ENCODE results near the gene SMC6. TPM values are rescaled to one million over a fixed set of nuclear protein-coding genes. Genes with fewer than 3 reads are reported as not detected.

Gene SMC6
- total RNA-seq, 1 experiment from 2014 or later: 46.7 TPM

GRCh38 chr2:17621781-17622180, 131.8 kb downstream of the SMC6 start:
- DNase-seq (ENCODE audit: low spot score) (no peak), ATAC-seq (no peak)
- Mint-ChIP-seq H3K36me3 (peaks cover 49% of the 10 kb centered on the region), H3K27ac (peak overlapping the region; percentile 26; the same call in 1 of the 2 replicates), H3K4me3 (no peak overlapping the region), H3K9me3 (peaks cover 12% of the 10 kb centered on the region), H3K4me1 (peaks cover 47% of the 10 kb centered on the region), H3K27me3 (ENCODE audit: low read depth) (no peaks in the 10 kb centered on the region)
- ChIA-PET POLR2A (no interaction called here), CTCF (interaction anchor here (0.6 kb wide), 1 partner anchor 28 kb away, joined by 3 read pairs; no protein-coding TSS in a partner anchor)
- TF ChIP-seq NR1H2 (CRISPR knock-in tag; IDR thresholded peaks at IDR 0.05) (no peak), FOXP4 (CRISPR knock-in tag; IDR thresholded peaks at IDR 0.05) (no peak), STAT6 (CRISPR knock-in tag; conservative IDR thresholded peaks at IDR 0.05; ENCODE audit: low read depth) (no peak), NR3C1 (CRISPR knock-in tag; conservative IDR thresholded peaks at IDR 0.05; ENCODE audit: low read depth) (no peak), SMAD4 (CRISPR knock-in tag; IDR thresholded peaks at IDR 0.05) (no peak), ESRRA (CRISPR knock-in tag; IDR thresholded peaks at IDR 0.05; ENCODE audit: borderline replicate concordance) (no peak), CREB1 (CRISPR knock-in tag; IDR thresholded peaks at IDR 0.05) (no peak), ATF3 (CRISPR knock-in tag; conservative IDR thresholded peaks at IDR 0.05) (no peak), CBFB (CRISPR knock-in tag; IDR thresholded peaks at IDR 0.05; ENCODE audit: low read depth) (no peak), FOXK1 (CRISPR knock-in tag; IDR thresholded peaks at IDR 0.05) (no peak), IRF1 (CRISPR knock-in tag; IDR thresholded peaks at IDR 0.05) (no peak), TEAD1 (CRISPR knock-in tag; IDR thresholded peaks at IDR 0.05) (no peak), ZNF532 (CRISPR knock-in tag; IDR thresholded peaks at IDR 0.05; ENCODE audit: borderline replicate concordance) (no peak), ZNF121 (CRISPR knock-in tag; IDR thresholded peaks at IDR 0.05) (no peak), SMAD3 (CRISPR knock-in tag; IDR thresholded peaks at IDR 0.05; ENCODE audit: borderline replicate concordance) (no peak), GRHL2 (CRISPR knock-in tag; IDR thresholded peaks at IDR 0.05; ENCODE audit: insufficient replicate concordance, severe bottlenecking) (no peak)

- ChIA-PET CTCF (no interaction called here), POLR2A (no interaction called here)
- Mint-ChIP-seq H3K4me3 (no peak overlapping the region), H3K27me3 (ENCODE audit: low read depth) (no peaks in the 10 kb centered on the region), H3K4me1 (peaks cover 43% of the 10 kb centered on the region), H3K9me3 (peaks cover 12% of the 10 kb centered on the region), H3K27ac (no peak overlapping the region), H3K36me3 (peaks cover 52% of the 10 kb centered on the region)
- ATAC-seq (no peak), DNase-seq (ENCODE audit: low spot score) (no peak)
- TF ChIP-seq OVOL2 (CRISPR knock-in tag; IDR thresholded peaks at IDR 0.05; ENCODE audit: borderline replicate concordance) (no peak), E2F5 (CRISPR knock-in tag; IDR thresholded peaks at IDR 0.05) (no peak), E2F4 (CRISPR knock-in tag; IDR thresholded peaks at IDR 0.05; ENCODE audit: borderline replicate concordance, low read depth) (no peak), TEAD1 (CRISPR knock-in tag; IDR thresholded peaks at IDR 0.05) (no peak), KAT7 (CRISPR knock-in tag; IDR thresholded peaks at IDR 0.05; ENCODE audit: borderline replicate concordance) (no peak), SMAD4 (CRISPR knock-in tag; IDR thresholded peaks at IDR 0.05) (no peak), ZNF671 (CRISPR knock-in tag; IDR thresholded peaks at IDR 0.05) (no peak), SP1 (CRISPR knock-in tag; conservative IDR thresholded peaks at IDR 0.05) (no peak)
Observed at GRCh38 chr2:17620841-17621240, 132.8 kb downstream of the SMC6 start.
